HG03558 (cell line): ENCODE results near the gene MBD4.
"Not testable (repeated sequence)": the region's sequence is repeated elsewhere in the genome, so short reads cannot be mapped to it uniquely, and the experiment has no call there.

Experiments used
- ATAC-seq: cut with Tn5 transposase; IDR thresholded peaks from one replicate; pipeline ENCODE4 v1.9.1; 2021; ENCODE audit warnings: moderate number of reproducible peaks; ENCODE audit not compliant: unreplicated experiment; ENCODE audit errors: extremely low read depth

Gene MBD4

DNA sequence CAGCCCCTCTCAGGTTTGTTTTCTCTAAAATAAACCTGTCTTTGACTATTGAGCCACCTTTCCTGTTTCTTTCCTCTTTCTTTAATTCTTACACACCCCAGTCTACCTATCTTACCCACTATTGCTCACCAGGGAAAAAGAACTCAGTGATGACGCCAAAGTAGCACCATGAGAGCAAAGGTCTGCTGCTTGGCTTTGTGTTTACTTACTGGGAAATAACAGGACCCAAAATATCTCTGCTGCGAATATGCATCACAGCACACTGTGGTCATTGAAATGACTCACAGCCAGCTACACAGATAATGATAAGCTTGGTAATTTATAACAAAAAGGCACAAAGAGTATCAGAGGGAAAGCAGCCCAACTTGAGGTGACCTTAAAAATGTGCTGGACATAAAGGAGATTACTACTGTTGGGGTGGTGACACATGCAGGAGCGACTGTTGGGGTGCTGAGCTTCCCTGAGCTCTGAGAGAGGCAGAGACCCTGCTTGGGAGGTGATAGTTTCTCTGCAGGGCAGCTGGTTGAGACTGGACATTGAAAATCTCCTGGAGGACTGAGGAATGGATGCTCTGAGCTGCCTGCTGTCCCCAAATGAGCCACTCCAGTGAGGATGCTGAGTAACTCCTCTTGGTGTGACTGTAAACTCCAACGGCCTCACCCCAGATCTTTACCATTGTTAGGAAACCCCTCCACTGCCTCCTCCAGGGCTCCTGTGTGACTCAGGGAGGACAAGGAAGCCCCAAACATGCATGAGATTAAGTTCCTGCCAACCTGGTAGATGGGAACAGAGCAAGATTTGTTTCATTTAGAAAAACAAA, 25.9 kb downstream of the MBD4 start:
- peak; percentile 52 for ATAC-seq

DNA sequence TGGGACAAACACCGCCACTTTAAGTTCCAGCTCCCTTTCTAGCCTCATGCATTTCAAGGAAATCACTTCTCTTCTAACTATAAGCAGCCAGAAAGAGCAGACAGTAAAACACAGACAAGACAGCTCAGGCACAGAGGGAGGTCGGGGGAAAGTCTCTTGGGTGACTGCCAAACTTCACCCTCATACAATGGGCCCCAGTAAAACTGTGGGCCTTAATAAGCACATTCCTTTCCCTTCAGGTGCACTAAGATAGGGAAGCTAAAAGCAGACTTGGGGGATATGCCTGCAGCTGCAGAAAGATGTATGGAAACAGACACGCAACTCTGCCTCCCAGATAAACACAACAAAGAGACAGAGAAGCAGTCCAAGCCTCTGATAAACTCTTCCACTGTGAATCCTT, 26.5 kb downstream of the MBD4 start:
- ATAC-seq, result not testable (repeated sequence)

GRCh38 chr3:129412542-129413198, 27.1 kb downstream of the MBD4 start:
- ATAC-seq, result no peak

DNA sequence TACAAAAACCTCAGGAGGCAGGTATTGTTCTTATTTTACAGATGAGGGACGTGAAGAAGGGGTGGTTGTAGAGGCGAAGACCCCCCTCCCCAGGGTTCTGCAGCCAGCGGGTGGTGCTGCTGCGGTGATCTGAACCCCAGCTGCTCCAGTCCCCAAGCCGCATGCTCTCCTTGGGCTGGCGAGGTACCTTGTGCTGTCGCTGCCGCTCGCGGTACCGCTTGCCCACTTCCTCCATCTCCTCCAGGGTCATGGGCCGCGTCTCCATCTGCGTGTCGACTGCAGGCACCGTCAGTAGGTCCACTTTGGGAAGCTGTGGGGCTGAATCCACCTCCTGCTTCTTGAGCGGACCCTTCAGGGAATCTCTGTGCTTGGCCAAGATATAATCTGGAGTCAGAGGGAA, 28.8 kb downstream of the MBD4 start:
- ATAC-seq, result no peak

DNA sequence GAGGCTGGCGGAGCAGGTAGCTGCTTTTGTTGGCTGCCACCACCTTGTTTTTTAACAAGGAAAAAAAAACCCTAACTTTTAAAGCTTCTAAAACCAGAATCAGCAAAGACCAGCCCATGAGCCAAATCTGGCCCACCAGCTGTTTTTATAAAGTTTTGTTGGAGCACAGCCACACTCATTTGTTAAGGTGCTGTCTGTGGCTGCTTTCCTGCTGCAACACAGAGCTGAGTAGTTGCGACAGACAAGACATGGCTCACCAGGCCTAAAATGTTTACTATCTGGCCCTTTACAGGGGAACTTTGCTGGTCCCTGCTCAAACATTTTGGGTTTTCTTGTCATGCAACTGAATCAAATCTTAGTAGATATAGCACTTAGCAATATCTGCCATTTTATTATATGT, 30.2 kb downstream of the MBD4 start:
- ATAC-seq, result no peak

DNA sequence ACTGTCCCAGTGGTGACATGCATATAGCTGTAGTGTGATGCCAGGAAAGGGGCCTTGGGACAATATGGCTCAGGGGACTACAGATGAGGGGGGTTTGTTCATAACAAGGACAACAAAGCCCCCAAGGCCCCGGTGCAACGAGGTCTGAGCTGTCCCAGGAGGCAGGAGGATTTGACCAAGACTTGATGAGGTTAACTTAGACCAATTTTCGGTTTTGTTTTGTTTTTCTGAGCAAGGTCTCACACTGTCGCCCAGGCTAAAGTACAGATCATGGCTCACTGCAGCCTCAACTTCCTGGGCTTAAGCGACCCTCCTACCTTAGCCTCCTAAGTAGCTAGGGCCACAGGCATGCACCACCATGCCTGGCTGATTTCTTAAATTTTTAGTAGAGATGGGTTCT, 35.1 kb downstream of the MBD4 start:
- no peak for ATAC-seq

DNA sequence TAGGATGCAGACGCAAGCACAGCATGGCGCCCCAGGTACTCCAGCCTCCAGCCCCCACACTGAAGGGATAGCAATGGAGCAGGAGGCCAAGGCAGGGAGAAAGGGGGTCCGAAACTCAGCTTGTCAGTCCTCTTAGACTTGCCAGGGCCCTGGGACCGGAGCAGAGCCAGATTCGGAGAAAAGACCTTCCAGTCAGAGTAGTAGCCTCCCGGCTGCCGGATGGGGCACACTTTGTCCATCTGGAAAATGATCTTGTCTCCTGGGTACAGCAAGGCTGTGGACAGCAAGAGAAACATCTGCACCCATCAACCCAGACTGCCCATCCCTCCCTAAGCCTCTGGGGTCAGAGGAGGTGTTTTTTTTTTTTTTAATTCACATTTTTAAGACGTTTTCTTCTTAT, 35.6 kb downstream of the MBD4 start:
- ATAC-seq, result no peak

- no peak for ATAC-seq
Observed at GRCh38 chr3:129403450-129403849, 36.3 kb downstream of the MBD4 start.

DNA sequence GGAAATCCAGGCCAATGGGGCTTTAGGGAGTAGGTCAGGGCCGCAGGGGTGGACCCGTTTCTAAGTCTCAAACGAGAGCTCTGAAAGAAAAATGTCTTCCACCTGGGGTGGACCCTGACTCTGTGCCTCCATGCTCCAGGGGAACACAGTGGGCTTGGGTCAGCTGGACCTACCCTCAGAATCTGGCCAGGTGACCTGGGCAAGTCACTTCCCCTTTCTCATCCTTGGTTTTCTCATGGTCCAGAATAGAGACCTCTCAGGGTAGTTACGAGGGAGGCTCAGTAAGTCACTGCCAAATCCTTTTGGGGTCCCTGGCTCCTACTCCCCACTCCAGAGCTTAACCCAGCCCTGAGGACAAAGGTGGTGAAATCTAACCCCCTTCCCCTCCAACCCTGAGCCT, 37.1 kb downstream of the MBD4 start:
- no peak for ATAC-seq

DNA sequence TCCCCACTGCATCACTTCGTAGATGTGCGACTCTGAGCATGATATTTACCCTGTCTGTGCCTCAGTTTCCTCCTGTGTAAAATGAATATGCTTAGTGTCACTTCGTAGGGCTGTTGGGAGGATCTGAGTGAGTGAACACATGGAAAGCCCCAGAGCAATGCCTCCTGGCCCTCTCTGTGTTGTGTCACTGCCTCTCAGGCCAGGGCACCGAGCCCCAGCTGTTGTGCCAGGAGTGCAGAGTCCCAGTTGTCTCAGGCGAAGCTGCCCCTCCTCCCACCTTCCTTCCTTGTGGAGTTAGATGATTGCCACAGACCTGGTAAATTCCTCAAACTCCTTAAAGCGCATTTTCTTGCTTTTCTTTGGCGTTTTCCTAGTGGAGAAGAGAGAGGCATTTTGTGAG, 37.5 kb downstream of the MBD4 start:
- no peak for ATAC-seq

GRCh38 chr3:129399895-129400357, 39.8 kb downstream of the MBD4 start:
- no peak for ATAC-seq

DNA sequence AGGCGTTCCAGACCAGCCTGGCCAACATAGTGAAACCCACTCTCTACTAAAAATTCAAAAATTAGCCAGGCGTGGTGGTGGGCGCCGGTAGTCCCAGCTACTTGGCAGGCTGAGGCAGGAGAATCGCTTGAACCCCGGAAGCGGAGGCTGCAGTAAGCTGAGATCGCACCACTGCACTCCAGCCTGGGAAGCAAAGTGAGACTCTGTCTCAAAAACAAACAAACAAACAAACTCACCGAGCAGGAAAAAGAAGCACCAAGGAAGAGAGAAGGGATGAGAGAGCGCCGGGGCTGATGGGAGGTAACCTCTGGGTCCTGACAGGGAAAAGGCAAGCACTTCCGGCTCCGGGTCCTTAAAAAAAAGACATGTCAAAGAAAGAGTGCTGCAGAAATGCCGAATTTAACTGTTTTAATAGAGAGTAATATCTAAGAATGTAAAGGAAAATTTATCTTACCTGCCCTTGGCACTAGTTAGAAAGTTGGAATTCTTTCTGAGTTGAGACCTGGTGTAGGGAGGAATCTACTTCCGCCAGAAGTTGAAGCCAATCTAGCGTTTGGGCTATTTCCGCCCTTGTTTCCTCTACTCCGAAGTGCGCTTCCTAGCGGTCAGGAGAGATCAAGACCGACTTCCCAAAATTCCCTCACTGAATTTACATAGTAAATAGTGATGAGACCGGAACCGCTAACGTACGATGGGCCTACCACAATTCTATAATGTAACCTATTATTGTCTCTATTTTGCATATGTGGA, 40.4 kb downstream of the MBD4 start:
- ATAC-seq, result peak; percentile 44

GRCh38 chr3:129398803-129399144, 41.0 kb downstream of the MBD4 start:
- ATAC-seq, result no peak

DNA sequence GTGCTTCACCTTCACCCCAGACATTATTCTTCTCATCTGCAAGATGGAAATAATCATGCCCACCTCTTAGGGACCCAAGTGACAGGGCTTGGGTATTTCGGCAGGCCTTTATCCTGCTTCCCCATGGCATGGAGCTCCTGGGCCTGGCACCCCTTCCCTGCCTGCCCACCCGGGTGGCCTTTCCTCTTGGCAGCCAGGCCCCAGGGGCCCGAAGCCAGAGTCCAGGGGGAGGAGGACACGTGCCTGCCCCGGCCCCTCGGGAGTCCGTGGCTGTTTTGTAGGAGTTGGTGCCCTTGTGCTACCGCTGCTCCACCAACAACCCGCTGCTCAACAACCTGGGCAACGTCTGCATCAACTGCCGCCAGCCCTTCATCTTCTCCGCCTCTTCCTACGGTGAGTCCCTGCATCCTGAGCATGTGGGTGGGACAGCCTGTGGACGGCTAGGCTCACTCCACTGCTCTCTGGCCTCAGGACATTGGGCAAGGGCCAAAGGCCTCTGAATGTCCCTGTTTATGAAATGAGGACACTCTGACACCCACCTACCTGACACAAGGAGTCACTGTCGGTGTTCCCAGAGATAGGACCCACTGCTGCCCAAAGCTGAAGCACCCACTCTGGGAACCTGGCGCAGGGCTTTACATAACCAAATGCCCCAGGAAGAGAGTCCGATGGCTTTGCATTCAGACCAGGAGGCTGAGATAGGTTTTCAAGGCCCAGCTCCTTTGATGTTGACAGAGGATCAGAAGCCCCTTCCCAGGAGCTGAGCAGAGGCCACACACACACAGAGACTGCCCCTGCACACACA, 45.8 kb downstream of the MBD4 start:
- not testable (repeated sequence) for ATAC-seq

DNA sequence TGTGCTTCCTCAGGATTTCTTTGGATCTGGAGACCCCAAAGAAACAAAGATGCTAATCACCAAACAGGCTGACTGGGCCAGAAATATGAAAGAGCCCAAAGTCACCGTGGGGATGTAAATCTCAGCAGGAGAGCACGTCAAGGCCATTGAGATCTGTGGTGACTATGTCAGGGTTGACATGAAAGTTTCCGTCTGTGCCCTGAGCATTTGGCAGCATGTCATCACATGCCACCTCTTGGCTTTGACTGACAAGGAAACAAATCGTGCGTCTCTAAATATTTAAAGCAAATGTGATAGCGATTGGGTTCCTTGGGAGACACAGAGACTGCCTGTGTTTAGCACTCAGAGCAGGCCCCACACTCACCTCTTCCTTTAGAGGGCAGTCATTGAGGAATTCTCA, 46.5 kb downstream of the MBD4 start:
- no peak for ATAC-seq

DNA sequence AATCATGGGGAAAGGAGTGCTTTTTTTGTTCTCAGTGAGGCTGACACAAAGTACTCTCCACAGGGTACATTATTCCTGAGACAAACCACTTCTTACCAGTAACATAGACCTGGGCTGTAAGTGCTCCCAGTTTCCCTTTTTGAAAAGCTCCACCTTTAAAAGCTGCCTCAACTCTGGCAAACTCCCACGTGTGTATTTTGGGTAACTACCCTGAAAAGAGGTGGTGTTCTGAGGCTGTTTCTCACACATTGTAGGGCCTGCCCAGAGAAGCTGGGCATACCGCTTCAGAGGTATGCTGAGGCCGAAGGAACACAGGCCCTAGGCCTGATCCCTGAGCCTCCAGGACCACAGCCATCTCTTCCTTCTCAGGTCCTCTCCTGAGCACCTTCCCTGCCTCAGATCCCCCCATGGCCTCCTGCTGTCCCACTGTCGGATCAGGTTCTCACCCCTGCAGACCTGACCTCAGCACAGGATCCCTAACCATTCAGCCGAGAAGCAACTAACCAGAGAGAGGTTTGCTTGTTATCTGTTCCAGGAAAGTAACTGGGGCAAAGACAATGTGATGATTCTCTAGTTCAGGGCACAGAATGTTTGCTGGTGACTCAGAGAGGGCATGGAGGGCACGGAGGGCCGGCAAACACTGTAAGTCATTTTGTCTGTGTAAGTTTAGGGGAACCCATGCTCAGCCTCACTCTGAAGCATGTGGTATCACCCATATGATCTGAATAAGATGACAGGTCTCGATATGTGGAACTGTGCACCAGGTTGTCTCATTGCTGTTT, 47.5 kb downstream of the MBD4 start:
- ATAC-seq, result not testable (repeated sequence)

GRCh38 chr3:129391583-129391982, 48.2 kb downstream of the MBD4 start:
- not testable (repeated sequence) for ATAC-seq

DNA sequence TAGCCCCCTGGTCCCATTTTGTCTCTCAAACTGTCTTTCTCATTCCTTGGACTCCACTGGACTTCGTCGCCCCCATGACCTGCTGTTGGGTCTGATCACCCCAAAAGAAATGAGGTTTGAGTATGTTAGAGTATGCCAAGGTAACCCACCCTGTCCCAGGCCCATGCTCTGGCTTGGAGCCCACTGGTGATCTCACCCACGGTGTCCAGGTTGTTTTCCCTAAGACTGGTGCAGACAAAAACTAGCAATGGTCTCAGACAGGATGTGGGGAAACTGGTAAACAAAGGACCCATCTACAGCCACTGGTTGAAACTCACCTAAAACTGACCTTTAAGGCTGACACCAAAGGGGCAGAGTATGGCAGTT, 50.2 kb downstream of the MBD4 start:
- no peak for ATAC-seq

- not testable (repeated sequence) for ATAC-seq
Observed at GRCh38 chr3:129388791-129389571, 50.8 kb downstream of the MBD4 start.
